Panc1 (cell line): ENCODE results near the gene TADA2B. TPM values are rescaled to one million over a fixed set of nuclear protein-coding genes. Genes with fewer than 3 reads are reported as not detected.
"Not testable (repeated sequence)": the region's sequence is repeated elsewhere in the genome, so short reads cannot be mapped to it uniquely, and the experiment has no call there.

Source experiments
- ATAC-seq: fragments of 200-7000 bp; cut with Tn5 transposase; 2 replicates; pipeline ENCODE4 v1.9.1; 2020; ENCODE audit warnings: mild to moderate bottlenecking, moderate library complexity
- BruUV-seq: library from RNA; stranded (reverse); fragments of 400-500 nt; replicated peaks from 2 replicates; lab custom pipeline; 2021; lab: Mats Ljungman, UMichigan
- CTCF ChIA-PET: fragments of 300-600 bp; sonication (Branson Sonifier 250); formaldehyde crosslinking; loops from one replicate; lab custom pipeline; 2022; ENCODE audit warnings: antibody characterized with exemption; lab: Charles Lee
- POLR2A ChIA-PET: fragments of 300-600 bp; sonication (Branson Sonifier 250); formaldehyde crosslinking; loops from one replicate; lab custom pipeline; 2022; ENCODE audit warnings: antibody characterized with exemption; lab: Charles Lee
- DNase-seq: peaks from one replicate; pipeline ENCODE4 v3.0.0-alpha.2; 2010; ENCODE audit warnings: low read depth, low spot score
- H3K27ac ChIP-seq: 2 replicates; pipeline ENCODE4 v1.5.1; 2011; ENCODE audit warnings: mild to moderate bottlenecking, low read length, inconsistent platforms
- H3K27me3 ChIP-seq: fragments of 200-500 bp; sonication (Bioruptor generic); 2 replicates; pipeline ENCODE4 v1.6.0; 2014; ENCODE audit warnings: low read length, inconsistent platforms; ENCODE audit not compliant: control insufficient read depth, insufficient read depth
- H3K36me3 ChIP-seq: fragments of 200-500 bp; sonication (Bioruptor generic); 2 replicates; pipeline ENCODE4 v1.5.1; 2014; ENCODE audit warnings: inconsistent platforms, mild to moderate bottlenecking, low read length, moderate library complexity; ENCODE audit not compliant: control insufficient read depth, insufficient read depth
- H3K4me1 ChIP-seq: 2 replicates; pipeline ENCODE4 v1.5.1; 2011; ENCODE audit warnings: inconsistent platforms, mild to moderate bottlenecking, low read length, moderate library complexity; ENCODE audit not compliant: control insufficient read depth, insufficient read depth
- H3K4me3 ChIP-seq, 2 experiments: 2 replicates each; pipeline ENCODE4 v1.5.1; 2011 to 2012; ENCODE audit warnings: low read depth in 2 of 2, low read length in 2 of 2, mild to moderate bottlenecking in 2 of 2, inconsistent platforms in 1 of 2, moderate library complexity in 1 of 2
- H3K9me3 ChIP-seq: fragments of 200-500 bp; sonication (Bioruptor generic); 2 replicates; pipeline ENCODE4 v1.5.1; 2014; ENCODE audit warnings: low read depth, mild to moderate bottlenecking, inconsistent platforms, low read length, moderate library complexity; ENCODE audit not compliant: control insufficient read depth, insufficient read depth
- CTCF ChIP-seq: fragments of 450-650 bp; IDR thresholded peaks from 2 replicates; pipeline ENCODE4 v1.5.1; 2017; ENCODE audit warnings: mild to moderate bottlenecking
- POLR2AphosphoS5 ChIP-seq: IDR thresholded peaks from 2 replicates; pipeline ENCODE4 v1.6.1; 2012; ENCODE audit warnings: mild to moderate bottlenecking, low read depth, low read length, moderate library complexity
- REST ChIP-seq, 2 experiments: IDR thresholded peaks; 2 replicates each; pipeline ENCODE4 v1.6.1; 2011 to 2012; ENCODE audit warnings: low read depth in 2 of 2, control low read depth in 1 of 2, low read length in 1 of 2, mild to moderate bottlenecking in 1 of 2, moderate library complexity in 1 of 2; ENCODE audit not compliant: insufficient read depth in 1 of 2
- SIN3A ChIP-seq: IDR thresholded peaks from 2 replicates; pipeline ENCODE4 v1.6.1; 2012; ENCODE audit warnings: low read depth, mild to moderate bottlenecking, low read length, moderate library complexity, borderline replicate concordance; ENCODE audit not compliant: insufficient read depth
- TCF7L2 ChIP-seq: IDR thresholded peaks from 2 replicates; pipeline ENCODE4 v1.6.1; 2011; ENCODE audit warnings: mild to moderate bottlenecking, low read depth, low read length, inconsistent platforms
- in situ Hi-C: cut with HindIII; loops from 2 replicates; pipeline ENCODE4 v1.10.0; 2016; ENCODE audit warnings: low sequenced_read_pairs, low pct_unique_long_range_greater_than_20kb
- intact Hi-C: fragments of 100-400 bp; cut with micrococcal nuclease; formaldehyde crosslinking; loops from one replicate; pipeline ENCODE4 v1.10.0; 2022; ENCODE audit not compliant: unreplicated experiment
- total RNA-seq: library from RNA; stranded (reverse); gene quantifications from one replicate; pipeline ENCODE4 v1.2.1, GENCODE V29; 2021; ENCODE audit not compliant: unreplicated experiment

Gene TADA2B
- total RNA-seq, 1 experiment from 2014 or later: 17.6 TPM

GRCh38 chr4:7083597-7084563, 40.7 kb downstream of the TADA2B start:
- ATAC-seq: peak; percentile 62
- ChIA-PET POLR2A (interaction anchor here (0.6 kb wide), 1 partner anchor 28 kb away, joined by 3 read pairs; no protein-coding TSS in a partner anchor), CTCF (interaction anchor here (0.6 kb wide), 1 partner anchor 687 kb away, joined by 3 read pairs; no protein-coding TSS in a partner anchor)
- TF ChIP-seq CTCF (no peak), SIN3A (no peak), REST (IDR thresholded peaks at IDR 0.05; ENCODE audit: insufficient read depth in 1 of 2, low read depth in 2 of 2, low read length in 1 of 2) (no peak), POLR2AphosphoS5 (no peak), TCF7L2 (no peak)
- Histone ChIP-seq H3K4me1 (no peaks in the 10 kb centered on the region), H3K36me3 (no peaks in the 10 kb centered on the region), H3K27ac (no peak overlapping the region), H3K27me3 (no peaks in the 10 kb centered on the region), H3K4me3 (peak overlapping the region; percentile 25 to 48), H3K9me3 (no peaks in the 10 kb centered on the region)
- no TSS peak for BruUV-seq
- intact Hi-C loops: loop anchor here (5.0 kb wide), 1 partner anchor 177 kb away; the partner anchor contains the start of gene TBC1D14
- in situ Hi-C loops: no loop called here
- no peak for DNase-seq

- H3K27ac ChIP-seq, in situ Hi-C loops: not testable (repeated sequence)
Observed at GRCh38 chr4:7084564-7084961, 41.4 kb downstream of the TADA2B start.

GRCh38 chr4:7086384-7086783, 43.2 kb downstream of the TADA2B start:
- intact Hi-C loops: no loop called here
- TF ChIP-seq POLR2AphosphoS5: no peak
- TF ChIP-seq REST (IDR thresholded peaks at IDR 0.05; ENCODE audit: insufficient read depth in 1 of 2, low read depth in 2 of 2, low read length in 1 of 2): no peak
- TF ChIP-seq TCF7L2: no peak
- ATAC-seq (no peak), DNase-seq (no peak)
- H3K36me3 ChIP-seq: no peaks in the 10 kb centered on the region
- no peak overlapping the region for H3K4me3 ChIP-seq
- ChIA-PET POLR2A (no interaction called here), CTCF (no interaction called here)
- no TSS peak for BruUV-seq
- no peak overlapping the region for H3K27ac ChIP-seq
- no peaks in the 10 kb centered on the region for H3K4me1 ChIP-seq
- H3K9me3 ChIP-seq: no peaks in the 10 kb centered on the region
- no peaks in the 10 kb centered on the region for H3K27me3 ChIP-seq
- in situ Hi-C loops: no loop called here

More at GRCh38 chr4:7084564-7084961, 41.4 kb downstream of the TADA2B start:
- intact Hi-C loops: loop anchor here (5.0 kb wide), 1 partner anchor 177 kb away; the partner anchor contains the start of gene TBC1D14
- POLR2A ChIA-PET, H3K9me3 ChIP-seq, BruUV-seq, H3K4me1 ChIP-seq, H3K36me3 ChIP-seq, H3K27me3 ChIP-seq, ATAC-seq, DNase-seq: not testable (repeated sequence)
- H3K4me3 ChIP-seq: peak overlapping the region; percentile 25 to 48
- CTCF ChIA-PET: interaction anchor here (0.6 to 0.8 kb wide), 2 partner anchors 18 to 686 kb away, joined by 3 read pairs; no protein-coding TSS in a partner anchor
